DMS53 treated with DMSO at 0.1 percent for 48 hours (cell line): ENCODE results near the gene ALDOB.

Source experiments
- DNase-seq: peaks from one replicate; lab custom pipeline; 2025; ENCODE audit not compliant: unreplicated experiment; lab: John Stamatoyannopoulos, UW

The ALDOB gene

DNA sequence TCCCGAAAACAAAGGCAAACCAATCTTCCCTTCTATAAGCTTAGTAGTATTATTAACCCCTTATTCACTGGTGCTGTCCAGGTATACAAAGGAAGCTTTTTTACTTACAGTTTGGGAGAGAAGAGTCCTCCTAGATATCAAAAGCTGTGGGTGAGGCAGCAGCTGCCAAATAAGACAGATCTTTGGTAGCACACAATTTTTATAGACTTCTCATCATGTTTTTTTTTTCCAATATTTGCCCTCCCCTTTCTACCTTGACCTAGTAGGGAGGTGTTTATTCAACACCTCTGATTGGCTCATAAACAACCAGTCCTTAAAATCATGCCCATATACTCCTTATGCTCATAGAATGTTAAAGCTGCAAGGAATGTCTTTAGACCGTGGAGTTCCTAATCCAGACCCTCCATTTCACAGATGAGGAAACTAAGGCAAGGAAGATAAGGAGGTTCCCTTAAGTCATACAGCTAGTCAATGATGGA, at the start of gene ALDOB:
Gene ALDOB, minus strand, starts transcription at position 174 of the 479 bp plus-strand sequence. CDS start 4,887 bp downstream, outside the sequence.
- no peak for DNase-seq

DNA sequence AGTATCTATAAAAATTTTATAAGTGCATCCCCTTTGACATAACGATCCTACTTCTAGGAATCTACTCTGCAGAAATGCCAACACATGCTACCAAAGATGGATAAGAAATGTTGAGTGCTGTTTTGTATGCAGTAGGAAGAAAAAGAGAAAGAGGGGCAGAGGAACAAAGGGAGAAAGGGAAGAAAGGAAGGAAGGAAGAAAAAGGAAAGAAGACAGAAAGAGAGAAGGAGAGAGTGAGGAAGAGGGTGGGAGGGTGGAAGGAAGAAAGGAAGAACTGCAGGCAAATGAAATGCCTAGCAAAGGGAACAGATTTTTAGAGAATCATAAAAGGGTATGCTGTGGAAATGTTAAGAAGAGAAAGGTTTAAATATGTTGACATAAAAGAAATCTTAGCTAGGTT, 48.5 kb upstream of the ALDOB start:
- no peak for DNase-seq

- DNase-seq, result no peak
Measured at GRCh38 chr9:101481261-101481660, 45.7 kb upstream of the ALDOB start.

DNA sequence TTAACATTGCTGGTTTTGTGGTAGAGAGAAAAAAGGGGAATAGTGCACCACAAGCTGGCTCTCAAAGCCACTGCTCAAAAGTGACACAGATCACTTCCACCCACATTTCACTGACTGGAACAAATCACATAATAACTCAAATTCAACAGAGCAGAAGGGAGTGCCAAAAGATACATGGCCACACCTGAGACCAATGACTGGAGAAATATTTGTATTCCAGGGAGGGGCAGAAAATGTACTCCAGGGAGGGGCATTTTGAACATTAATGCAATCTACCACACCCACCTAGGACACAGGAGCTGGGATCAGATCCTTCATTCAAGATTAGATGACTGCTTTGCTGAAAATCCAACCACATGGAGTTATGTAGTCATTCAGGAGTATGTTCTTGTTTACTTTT, 44.8 kb upstream of the ALDOB start:
- no peak for DNase-seq

GRCh38 chr9:101479338-101480030, 43.9 kb upstream of the ALDOB start:
- no peak for DNase-seq

DNA sequence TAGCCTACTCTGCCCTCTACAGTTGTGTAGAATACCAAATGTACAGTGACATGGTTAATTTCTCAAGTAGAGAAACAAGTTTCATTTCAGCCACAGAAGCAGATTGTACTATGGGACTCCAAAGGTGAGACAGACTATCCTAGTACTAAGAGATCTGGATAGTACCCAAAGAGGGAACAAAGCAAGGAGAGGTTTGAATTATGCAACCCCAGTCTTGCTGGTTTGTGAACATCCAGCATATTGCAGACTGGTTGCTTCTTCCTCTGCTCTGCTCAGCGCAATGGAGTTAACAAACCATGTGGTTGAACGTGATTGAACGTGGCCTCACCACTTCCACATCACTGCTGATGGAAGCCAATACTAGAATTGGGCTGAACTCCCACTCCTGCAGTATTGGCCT, 43.3 kb upstream of the ALDOB start:
- no peak for DNase-seq

GRCh38 chr9:101478444-101478843, 42.9 kb upstream of the ALDOB start:
- DNase-seq, result peak; percentile 65

DNA sequence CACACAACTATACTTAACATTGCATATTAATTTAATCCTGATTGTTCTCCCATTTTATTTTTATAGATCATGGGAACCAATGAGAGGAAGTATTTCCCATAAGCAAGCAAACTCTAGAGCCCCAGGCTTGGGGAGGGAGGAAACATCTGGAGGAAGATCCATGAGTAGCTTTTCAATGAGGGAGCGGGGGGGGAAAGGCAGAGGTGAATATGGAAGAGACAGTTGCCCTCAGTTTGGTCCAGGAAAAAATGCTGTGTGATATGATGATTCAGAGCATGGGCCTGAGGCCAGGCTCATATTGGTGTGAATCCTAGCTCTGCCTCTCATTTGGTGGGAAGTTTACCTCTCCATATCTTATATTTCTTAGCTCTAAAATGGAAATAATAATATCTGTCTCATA, 42.2 kb upstream of the ALDOB start:
- DNase-seq, result no peak

GRCh38 chr9:101477214-101477613, 41.6 kb upstream of the ALDOB start:
- DNase-seq, result no peak

GRCh38 chr9:101476576-101477208, 41.1 kb upstream of the ALDOB start:
- no peak for DNase-seq

- no peak for DNase-seq
Measured at GRCh38 chr9:101472891-101473290, 37.3 kb upstream of the ALDOB start.

DNA sequence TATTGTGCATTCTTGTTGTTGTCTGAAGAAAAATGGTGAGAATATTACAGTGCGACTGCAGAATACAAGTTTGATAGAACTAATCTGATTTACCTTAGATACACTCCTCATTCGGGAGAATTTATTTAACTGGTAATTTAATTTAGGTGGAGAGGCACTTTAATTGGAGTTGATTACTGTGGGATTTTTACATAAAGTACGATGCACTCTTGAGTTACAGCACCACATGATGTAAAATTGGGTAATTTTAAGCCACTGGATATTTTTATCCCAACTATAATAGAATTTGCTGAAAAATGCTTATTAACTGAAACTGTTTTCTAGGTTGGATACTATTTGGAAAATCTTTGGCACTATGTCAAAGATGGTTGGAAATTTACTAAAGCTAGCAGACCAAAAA, 35.4 kb upstream of the ALDOB start:
- DNase-seq, result no peak

DNA sequence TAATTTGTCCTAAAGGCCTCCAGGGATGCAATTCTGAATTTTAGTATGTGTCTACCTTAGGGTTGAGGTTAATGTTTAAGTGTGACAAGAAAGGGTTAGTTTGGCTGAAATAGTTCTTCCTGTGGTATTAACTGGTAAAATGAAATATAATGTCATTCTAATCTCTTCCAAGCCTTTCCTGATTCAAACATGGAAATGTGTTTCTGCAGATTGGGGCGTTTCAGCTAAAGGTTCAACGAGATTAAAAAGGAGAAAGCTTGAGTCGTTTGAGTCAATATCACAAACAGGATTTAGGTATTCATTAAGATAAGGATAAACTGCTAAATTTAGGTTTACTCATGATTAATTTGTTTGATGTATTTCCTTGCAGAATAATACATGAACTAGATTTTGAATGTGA, 34.4 kb upstream of the ALDOB start:
- no peak for DNase-seq

DNA sequence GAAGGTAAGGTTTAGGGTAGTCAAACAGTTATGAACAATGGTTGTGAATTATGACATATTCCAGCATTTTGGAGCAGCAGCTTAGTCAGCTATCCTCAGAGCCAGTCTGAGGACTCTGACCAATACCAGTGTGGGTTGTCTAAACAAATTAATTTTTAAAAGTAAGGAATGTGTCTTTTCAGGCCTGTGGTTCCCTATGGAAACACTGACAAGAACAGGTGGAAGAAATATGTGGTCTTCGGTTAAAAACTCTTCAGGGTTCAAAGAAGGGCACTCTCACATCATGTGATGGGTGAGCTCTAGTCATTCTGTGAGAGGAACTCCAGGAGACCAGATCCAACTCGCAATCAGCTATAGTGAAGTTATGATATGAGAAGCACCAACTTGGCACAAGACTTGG, 33.5 kb upstream of the ALDOB start:
- no peak for DNase-seq

DNA sequence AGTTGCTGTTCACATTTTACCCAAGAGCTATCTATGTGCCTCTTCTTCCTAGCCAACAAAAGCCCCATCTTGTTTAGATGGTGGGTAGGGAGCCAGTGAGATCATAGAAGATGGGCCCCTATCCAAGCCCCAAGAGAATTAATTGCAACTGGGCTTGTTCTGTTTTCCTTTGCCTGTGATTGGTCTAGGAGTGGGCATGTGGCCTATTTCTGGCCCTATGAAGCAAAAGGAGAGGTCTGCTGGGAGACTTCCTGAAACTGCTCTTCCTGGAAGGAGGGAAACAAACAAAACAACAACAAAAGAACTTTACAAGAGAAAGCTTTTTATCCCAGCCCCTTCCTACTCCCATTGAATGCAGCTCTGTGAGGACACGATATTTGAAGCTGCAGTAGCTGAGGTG, 32.5 kb upstream of the ALDOB start:
- no peak for DNase-seq

- DNase-seq, result no peak
Measured at GRCh38 chr9:101467690-101468089, 32.1 kb upstream of the ALDOB start.

- DNase-seq, result no peak
Measured at GRCh38 chr9:101466863-101467262, 31.3 kb upstream of the ALDOB start.

- no peak for DNase-seq
Measured at GRCh38 chr9:101465326-101465915, 29.8 kb upstream of the ALDOB start.

- no peak for DNase-seq
Measured at GRCh38 chr9:101463397-101463796, 27.8 kb upstream of the ALDOB start.

GRCh38 chr9:101462558-101462957, 27.0 kb upstream of the ALDOB start:
- DNase-seq, result no peak

GRCh38 chr9:101460965-101461364, 25.4 kb upstream of the ALDOB start:
- DNase-seq, result no peak

DNA sequence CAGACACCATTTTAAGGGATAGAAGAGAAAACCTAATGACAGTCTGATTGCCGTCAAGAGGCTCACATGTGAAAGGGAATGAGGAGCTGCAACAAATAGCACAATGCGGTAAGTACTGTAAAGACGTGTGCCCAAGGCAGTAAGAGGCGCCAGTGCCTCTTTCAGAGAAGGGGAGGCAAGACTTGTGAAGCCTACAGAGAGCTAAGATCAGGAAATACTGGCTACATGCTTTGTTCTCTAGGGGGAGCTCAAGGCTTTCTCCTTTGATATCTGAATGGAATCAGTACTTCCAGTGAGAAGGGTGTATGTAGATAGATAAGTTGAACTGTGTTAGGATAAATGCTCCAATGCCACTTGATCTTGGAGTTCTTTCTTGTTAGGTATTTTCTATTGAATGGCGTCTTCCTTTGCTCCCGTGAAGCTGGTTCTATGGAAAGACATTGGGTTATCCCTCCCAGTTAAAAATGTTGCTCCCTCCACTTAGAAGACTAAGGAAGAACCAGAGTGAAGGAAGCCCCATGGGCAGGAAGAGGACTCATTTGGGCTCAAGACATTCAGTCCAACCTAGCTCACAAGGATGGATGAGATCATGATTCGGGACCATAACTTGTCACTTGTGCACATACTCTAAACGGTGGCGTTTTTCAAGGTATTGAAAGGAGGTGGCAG, 23.5 kb upstream of the ALDOB start:
- DNase-seq, result peak; percentile 54
